ENCODE measurements around the gene C13orf46.

The C13orf46 gene

GRCh38 chr13:113965968-113966884 lies 7.7 kb downstream of the C13orf46 start:
- no peak for DNase-seq (ENCODE audit: low read depth)
- H3K4me3 ChIP-seq (ENCODE audit: low read depth, low read length) = no peak overlapping the region
- TF ChIP-seq CTCF (IDR thresholded peaks at IDR 0.05; ENCODE audit: control insufficient read depth, extremely low read depth, insufficient read depth) = no peak

- no peak for DNase-seq (ENCODE audit: low read depth)
- no peak overlapping the region for H3K4me3 ChIP-seq (ENCODE audit: low read depth, low read length)
- no peak for TF ChIP-seq CTCF (IDR thresholded peaks at IDR 0.05; ENCODE audit: control insufficient read depth, extremely low read depth, insufficient read depth)
These were observed 8.4 kb downstream of the C13orf46 start for GRCh38 chr13:113965383-113965874.

GRCh38 chr13:113964251-113964995 lies 9.5 kb downstream of the C13orf46 start:
- DNase-seq (ENCODE audit: low read depth) = no peak
- no peak for TF ChIP-seq CTCF (IDR thresholded peaks at IDR 0.05; ENCODE audit: control insufficient read depth, extremely low read depth, insufficient read depth)
- H3K4me3 ChIP-seq (ENCODE audit: low read depth, low read length) = no peak overlapping the region

GRCh38 chr13:113963376-113963775 lies 10.5 kb downstream of the C13orf46 start:
- DNase-seq (ENCODE audit: low read depth) = no peak
- no peak for TF ChIP-seq CTCF (IDR thresholded peaks at IDR 0.05; ENCODE audit: control insufficient read depth, extremely low read depth, insufficient read depth)
- H3K4me3 ChIP-seq (ENCODE audit: low read depth, low read length) = no peak overlapping the region

- no peak overlapping the region for H3K4me3 ChIP-seq (ENCODE audit: low read depth, low read length)
- no peak for TF ChIP-seq CTCF (IDR thresholded peaks at IDR 0.05; ENCODE audit: control insufficient read depth, extremely low read depth, insufficient read depth)
- no peak for DNase-seq (ENCODE audit: low read depth)
These were observed 10.9 kb downstream of the C13orf46 start for GRCh38 chr13:113962975-113963374.

- TF ChIP-seq CTCF (IDR thresholded peaks at IDR 0.05; ENCODE audit: control insufficient read depth, extremely low read depth, insufficient read depth) = no peak
- H3K4me3 ChIP-seq (ENCODE audit: low read depth, low read length) = no peak overlapping the region
- DNase-seq (ENCODE audit: low read depth) = no peak
These were observed 11.5 kb downstream of the C13orf46 start for GRCh38 chr13:113962386-113962785.

Data from LNCaP clone FGC (cell line).